ENCODE data around the gene SLC35E4.

DNA sequence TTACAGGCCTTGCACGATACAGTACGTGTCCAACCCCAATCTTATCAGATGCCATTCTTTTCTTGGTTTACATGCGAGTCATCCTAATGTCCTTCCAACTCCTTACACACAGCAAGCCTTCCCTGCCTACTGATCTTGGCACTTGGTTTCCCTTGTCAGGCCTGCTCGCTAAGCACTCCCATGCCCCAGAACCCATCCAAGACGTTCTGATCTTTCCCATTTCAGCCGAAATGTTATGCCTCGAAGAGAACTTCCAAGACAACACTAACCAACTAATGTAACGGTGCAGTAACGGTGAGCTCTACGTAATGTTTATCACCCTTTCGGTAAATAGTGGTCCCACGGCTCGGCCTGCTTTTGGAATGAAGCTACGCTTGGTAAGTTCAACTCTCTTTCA is 44.4 kb upstream of the SLC35E4 start:
- TF ChIP-seq, protein P1, sequence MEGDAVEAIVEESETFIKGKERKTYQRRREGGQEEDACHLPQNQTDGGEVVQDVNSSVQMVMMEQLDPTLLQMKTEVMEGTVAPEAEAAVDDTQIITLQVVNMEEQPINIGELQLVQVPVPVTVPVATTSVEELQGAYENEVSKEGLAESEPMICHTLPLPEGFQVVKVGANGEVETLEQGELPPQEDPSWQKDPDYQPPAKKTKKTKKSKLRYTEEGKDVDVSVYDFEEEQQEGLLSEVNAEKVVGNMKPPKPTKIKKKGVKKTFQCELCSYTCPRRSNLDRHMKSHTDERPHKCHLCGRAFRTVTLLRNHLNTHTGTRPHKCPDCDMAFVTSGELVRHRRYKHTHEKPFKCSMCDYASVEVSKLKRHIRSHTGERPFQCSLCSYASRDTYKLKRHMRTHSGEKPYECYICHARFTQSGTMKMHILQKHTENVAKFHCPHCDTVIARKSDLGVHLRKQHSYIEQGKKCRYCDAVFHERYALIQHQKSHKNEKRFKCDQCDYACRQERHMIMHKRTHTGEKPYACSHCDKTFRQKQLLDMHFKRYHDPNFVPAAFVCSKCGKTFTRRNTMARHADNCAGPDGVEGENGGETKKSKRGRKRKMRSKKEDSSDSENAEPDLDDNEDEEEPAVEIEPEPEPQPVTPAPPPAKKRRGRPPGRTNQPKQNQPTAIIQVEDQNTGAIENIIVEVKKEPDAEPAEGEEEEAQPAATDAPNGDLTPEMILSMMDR (IDR thresholded peaks at IDR 0.05; ENCODE audit: borderline replicate concordance, extremely low read depth, low read length, poor library complexity, severe bottlenecking): no peak
- TF ChIP-seq EZH2 (IDR thresholded peaks at IDR 0.05; ENCODE audit: borderline replicate concordance, low read depth, low read length, severe bottlenecking): no peak
